HepG2 (cell line): Measurements from ENCODE around the gene BLMH.

ENCODE experiments used
- CBFB ChIP-seq: sonication (generic); formaldehyde crosslinking; IDR thresholded peaks from 2 replicates; pipeline ENCODE4 v1.4.0; 2020; ENCODE audit warnings: missing genetic modification reagents
- CTCF ChIP-seq: sonication (generic); formaldehyde crosslinking; IDR thresholded peaks from 2 replicates; pipeline ENCODE4 v1.5.0; 2020; ENCODE audit warnings: mild to moderate bottlenecking, missing genetic modification reagents, moderate library complexity
- DRAP1 ChIP-seq: IDR thresholded peaks from 2 replicates; pipeline ENCODE4 v1.6.1; 2016; ENCODE audit warnings: missing genetic modification reagents, missing compliant biosample characterization
- JUN ChIP-seq: sonication (generic); formaldehyde crosslinking; IDR thresholded peaks from 2 replicates; pipeline ENCODE4 v1.4.0; 2020; ENCODE audit warnings: mild to moderate bottlenecking, missing genetic modification reagents
- RARA ChIP-seq: IDR thresholded peaks from 2 replicates; pipeline ENCODE4 v1.6.1; 2016; ENCODE audit warnings: missing genetic modification reagents, missing compliant biosample characterization
- SP2 ChIP-seq: sonication (generic); formaldehyde crosslinking; IDR thresholded peaks from 2 replicates; pipeline ENCODE4 v1.5.1; 2020; ENCODE audit warnings: mild to moderate bottlenecking, missing genetic modification reagents
- ZZZ3 ChIP-seq: sonication (generic); formaldehyde crosslinking; IDR thresholded peaks from 2 replicates; pipeline ENCODE4 v1.4.0; 2020; ENCODE audit warnings: missing genetic modification reagents, mild to moderate bottlenecking, borderline replicate concordance

GRCh38 chr17:30334421-30334820 is 42.7 kb upstream of the BLMH start:
- TF ChIP-seq JUN, result no peak
- TF ChIP-seq CTCF (CRISPR knock-in tag), result no peak
- TF ChIP-seq RARA (CRISPR knock-in tag), result no peak
- no peak for TF ChIP-seq CBFB
- no peak for TF ChIP-seq DRAP1
- TF ChIP-seq ZZZ3 (CRISPR knock-in tag), result no peak
- no peak for TF ChIP-seq SP2 (CRISPR knock-in tag)
